Measurements from ENCODE around the gene SLC38A10. TPM values are rescaled to one million over a fixed set of nuclear protein-coding genes. Genes with fewer than 3 reads are reported as not detected.

Gene SLC38A10
- total RNA-seq, 1 donor from 2014 or later = 120 TPM

- Mint-ChIP-seq H3K36me3 (ENCODE audit: unreplicated experiment) (peaks cover 31% of the 10 kb centered on the region), H3K4me3 (ENCODE audit: unreplicated experiment) (no peak overlapping the region), H3K27ac (ENCODE audit: unreplicated experiment) (no peak overlapping the region), H3K9me3 (ENCODE audit: unreplicated experiment) (no peaks in the 10 kb centered on the region), H3K27me3 (ENCODE audit: unreplicated experiment) (no peaks in the 10 kb centered on the region), H3K4me1 (ENCODE audit: unreplicated experiment) (no peaks in the 10 kb centered on the region)
- no peak for TF ChIP-seq CTCF (IDR thresholded peaks at IDR 0.05)
- DNase-seq (ENCODE audit: extremely low spot score, unreplicated experiment) = no peak
These were observed 16.3 kb downstream of the SLC38A10 start for GRCh38 chr17:81278831-81279230.

- H3K27ac Mint-ChIP-seq (ENCODE audit: unreplicated experiment) = no peak overlapping the region
- no peaks in the 10 kb centered on the region for H3K9me3 Mint-ChIP-seq (ENCODE audit: unreplicated experiment)
- DNase-seq (ENCODE audit: extremely low spot score, unreplicated experiment) = no peak
- H3K4me1 Mint-ChIP-seq (ENCODE audit: unreplicated experiment) = no peaks in the 10 kb centered on the region
- no peak for TF ChIP-seq CTCF (IDR thresholded peaks at IDR 0.05)
- H3K27me3 Mint-ChIP-seq (ENCODE audit: unreplicated experiment) = no peaks in the 10 kb centered on the region
- peaks cover 37% of the 10 kb centered on the region for H3K36me3 Mint-ChIP-seq (ENCODE audit: unreplicated experiment)
- no peak overlapping the region for H3K4me3 Mint-ChIP-seq (ENCODE audit: unreplicated experiment)
These were observed 17.0 kb downstream of the SLC38A10 start for GRCh38 chr17:81277946-81278693.

- H3K27me3 Mint-ChIP-seq (ENCODE audit: unreplicated experiment) = no peaks in the 10 kb centered on the region
- DNase-seq (ENCODE audit: extremely low spot score, unreplicated experiment) = no peak
- H3K36me3 Mint-ChIP-seq (ENCODE audit: unreplicated experiment) = peaks cover 44% of the 10 kb centered on the region
- H3K9me3 Mint-ChIP-seq (ENCODE audit: unreplicated experiment) = no peaks in the 10 kb centered on the region
- no peak overlapping the region for H3K27ac Mint-ChIP-seq (ENCODE audit: unreplicated experiment)
- TF ChIP-seq CTCF (IDR thresholded peaks at IDR 0.05) = no peak
- H3K4me3 Mint-ChIP-seq (ENCODE audit: unreplicated experiment) = no peak overlapping the region
- H3K4me1 Mint-ChIP-seq (ENCODE audit: unreplicated experiment) = no peaks in the 10 kb centered on the region
These were observed 17.7 kb downstream of the SLC38A10 start for GRCh38 chr17:81277421-81277820.

- Mint-ChIP-seq H3K9me3 (ENCODE audit: unreplicated experiment) (no peaks in the 10 kb centered on the region), H3K36me3 (ENCODE audit: unreplicated experiment) (peaks cover 50% of the 10 kb centered on the region)
These were observed 18.3 kb downstream of the SLC38A10 start for GRCh38 chr17:81276781-81277180.

More at GRCh38 chr17:81276781-81277180, 18.3 kb downstream of the SLC38A10 start:
- no peak for TF ChIP-seq CTCF (IDR thresholded peaks at IDR 0.05)
- no peak overlapping the region for H3K4me3 Mint-ChIP-seq (ENCODE audit: unreplicated experiment)
- H3K27ac Mint-ChIP-seq (ENCODE audit: unreplicated experiment) = no peak overlapping the region
- no peak for DNase-seq (ENCODE audit: extremely low spot score, unreplicated experiment)
- no peaks in the 10 kb centered on the region for H3K4me1 Mint-ChIP-seq (ENCODE audit: unreplicated experiment)
- H3K27me3 Mint-ChIP-seq (ENCODE audit: unreplicated experiment) = no peaks in the 10 kb centered on the region

All from osteocyte (in vitro differentiated cells).